SIG-M5 (cell line): ENCODE measurements around the gene C17orf58.

Experiments used
- DNase-seq: peaks from one replicate; lab custom pipeline; 2025; lab: John Stamatoyannopoulos, UW

C17orf58 gene

DNA sequence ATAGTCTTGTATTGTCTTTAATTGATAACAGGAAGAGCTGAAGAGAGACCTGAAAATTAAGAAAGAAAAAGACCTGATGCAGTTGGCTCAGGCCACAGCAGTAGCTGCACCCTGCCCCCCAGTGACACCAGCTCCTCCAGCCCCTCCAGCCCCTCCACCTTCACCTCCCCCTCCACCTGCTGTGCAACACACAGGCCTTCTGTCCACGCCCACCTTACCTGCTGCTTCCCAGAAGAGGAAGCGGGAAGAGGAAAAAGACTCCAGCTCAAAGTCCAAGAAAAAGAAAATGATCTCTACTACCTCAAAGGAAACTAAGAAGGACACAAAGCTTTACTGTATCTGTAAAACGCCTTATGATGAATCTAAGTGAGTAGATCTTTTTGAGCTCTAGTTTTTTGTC is 36.8 kb downstream of the C17orf58 start:
- no peak for DNase-seq

- no peak for DNase-seq
Measured at GRCh38 chr17:67950945-67951344, 45.3 kb downstream of the C17orf58 start.

DNA sequence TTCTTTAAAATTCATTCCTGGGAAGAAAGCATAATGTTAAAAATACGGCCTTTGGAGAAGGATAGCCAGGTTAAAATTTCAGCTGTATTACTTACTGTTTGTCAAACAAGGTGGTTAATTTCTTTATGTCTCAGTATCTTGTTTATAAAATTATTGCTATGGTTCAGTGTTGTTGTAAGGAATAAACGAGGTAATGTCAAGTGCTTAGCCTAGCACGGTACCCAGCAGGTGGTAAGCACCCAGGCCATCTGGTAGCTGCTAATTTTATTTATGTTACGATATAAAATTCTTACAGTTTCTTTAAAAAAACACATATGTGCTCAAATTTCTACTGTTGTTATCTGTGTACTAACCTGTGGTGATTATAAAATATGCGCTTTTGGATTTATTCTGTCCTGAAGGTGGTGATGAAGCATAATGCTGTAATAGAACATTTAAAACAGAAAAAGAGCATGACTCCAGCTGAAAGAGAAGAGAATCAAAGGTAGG is 48.9 kb downstream of the C17orf58 start:
- DNase-seq = no peak

DNA sequence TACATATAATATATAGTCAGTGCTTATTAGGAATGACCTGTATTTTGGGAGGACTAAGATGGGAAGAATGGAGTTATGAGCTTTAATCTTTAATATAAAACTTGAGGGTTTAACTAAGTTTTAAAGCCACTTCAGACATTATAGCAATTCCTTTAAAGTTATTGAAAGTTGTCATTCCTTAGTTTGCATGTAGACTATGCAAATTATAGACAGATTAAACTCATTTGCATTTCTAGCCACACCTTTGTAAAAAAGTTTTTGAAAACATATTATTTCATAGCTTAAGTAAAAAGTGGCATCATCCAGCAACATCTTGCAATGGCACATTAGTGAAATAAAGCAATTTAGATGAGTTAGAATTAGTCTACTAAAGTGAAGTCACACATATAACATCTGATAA is 49.8 kb downstream of the C17orf58 start:
- DNase-seq = no peak

DNA sequence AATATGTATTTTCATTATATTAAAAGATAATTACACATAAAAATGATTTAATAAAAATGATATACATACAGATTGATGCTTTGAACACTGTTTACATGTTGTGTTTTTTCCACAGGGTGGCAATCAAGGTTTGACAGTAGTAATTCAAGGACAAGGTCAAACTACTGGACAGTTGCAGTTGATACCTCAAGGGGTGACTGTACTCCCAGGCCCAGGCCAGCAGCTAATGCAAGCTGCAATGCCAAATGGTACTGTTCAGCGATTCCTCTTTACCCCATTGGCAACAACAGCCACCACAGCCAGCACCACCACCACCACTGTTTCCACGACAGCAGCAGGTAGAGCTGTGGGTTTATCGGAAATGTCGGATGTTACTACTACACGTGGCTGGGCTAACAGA is 52.2 kb downstream of the C17orf58 start:
- DNase-seq = no peak

DNA sequence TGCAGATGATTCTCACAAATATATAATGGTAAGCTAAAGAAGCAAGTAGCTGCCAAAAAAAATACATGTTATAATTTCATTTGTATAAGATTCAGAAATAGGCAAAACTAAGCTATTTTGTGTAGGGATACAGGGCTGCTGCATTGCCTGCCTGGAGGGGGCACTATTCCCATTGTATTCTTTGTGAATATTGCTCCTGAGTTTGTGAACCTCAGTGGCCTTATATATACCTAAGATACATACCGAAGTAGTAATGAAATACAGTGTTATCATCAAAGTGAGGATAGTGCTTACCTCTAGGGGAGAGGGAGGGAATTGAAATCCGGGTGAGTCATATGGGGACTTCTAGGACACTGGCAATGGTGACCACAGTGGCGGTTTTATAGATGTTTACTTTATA is 53.5 kb downstream of the C17orf58 start:
- no peak for DNase-seq
